Osteoblast (primary cell): Measurements from ENCODE around the gene TMEM181. TPM values are rescaled to one million over a fixed set of nuclear protein-coding genes. Genes with fewer than 3 reads are reported as not detected.
"Not testable (repeated sequence)": the region's sequence is repeated elsewhere in the genome, so short reads cannot be mapped to it uniquely, and the experiment has no call there.

ENCODE experiments used
- DNase-seq: peaks from one replicate; pipeline ENCODE4 v3.0.0; 2011; ENCODE audit warnings: low spot score, mixed read lengths; ENCODE audit not compliant: insufficient read length; ENCODE audit errors: missing footprints
- H2AFZ ChIP-seq: 2 replicates; pipeline ENCODE4 v1.6.0; 2011; ENCODE audit warnings: mild to moderate bottlenecking, low read length
- H3K27ac ChIP-seq: 2 replicates; pipeline ENCODE4 v1.5.1; 2011; ENCODE audit warnings: mild to moderate bottlenecking, low read depth, low read length, moderate library complexity
- H3K27me3 ChIP-seq: 2 replicates; pipeline ENCODE4 v1.6.0; 2012; ENCODE audit warnings: mild to moderate bottlenecking, control low read depth, inconsistent platforms, low read length, moderate library complexity; ENCODE audit not compliant: insufficient read depth
- H3K36me3 ChIP-seq: 2 replicates; pipeline ENCODE4 v1.5.1; 2011; ENCODE audit warnings: mild to moderate bottlenecking, low read length, control low read depth, moderate library complexity; ENCODE audit not compliant: insufficient read depth
- H3K4me1 ChIP-seq: 2 replicates; pipeline ENCODE4 v1.5.1; 2011; ENCODE audit warnings: mild to moderate bottlenecking, low read length, control low read depth, moderate library complexity; ENCODE audit not compliant: insufficient read depth
- H3K4me2 ChIP-seq: 2 replicates; pipeline ENCODE4 v1.6.0; 2011; ENCODE audit warnings: mild to moderate bottlenecking, low read length; ENCODE audit not compliant: insufficient read depth
- H3K4me3 ChIP-seq: fragments of 200-600 bp; sonication (generic); 3 replicates; pipeline ENCODE4 v1.5.1; 2012; ENCODE audit warnings: mild to moderate bottlenecking, low read length, inconsistent platforms; ENCODE audit not compliant: insufficient read depth
- H3K79me2 ChIP-seq: 2 replicates; pipeline ENCODE4 v1.6.0; 2012; ENCODE audit warnings: mild to moderate bottlenecking, low read length, control low read depth, inconsistent platforms; ENCODE audit not compliant: insufficient read depth
- H3K9me3 ChIP-seq: 2 replicates; pipeline ENCODE4 v1.5.1; 2011; ENCODE audit warnings: low read depth, low read length, control low read depth
- H4K20me1 ChIP-seq: 2 replicates; pipeline ENCODE4 v1.6.0; 2012; ENCODE audit warnings: mild to moderate bottlenecking, low read length, control low read depth; ENCODE audit not compliant: insufficient read depth
- CTCF ChIP-seq: IDR thresholded peaks from 2 replicates; pipeline ENCODE4 v1.5.1; 2011; ENCODE audit warnings: mild to moderate bottlenecking, low read depth, low read length, moderate library complexity; ENCODE audit errors: extremely low read depth
- total RNA-seq: library from RNA; depleted of rRNA; stranded (reverse); fragments of >200 nt; gene quantifications from 2 replicates; pipeline ENCODE4 v1.2.3, GENCODE V29; 2012

Gene TMEM181
- total RNA-seq, 1 donor = 43.8 TPM

- no peaks in the 10 kb centered on the region for H4K20me1 ChIP-seq
- DNase-seq = no peak
- no peak overlapping the region for H2AFZ ChIP-seq
- no peak overlapping the region for H3K27ac ChIP-seq
- no peak overlapping the region for H3K4me3 ChIP-seq
- H3K4me1 ChIP-seq = peaks cover 8% of the 10 kb centered on the region
- no peaks in the 10 kb centered on the region for H3K79me2 ChIP-seq
- no peaks in the 10 kb centered on the region for H3K36me3 ChIP-seq
- H3K4me2 ChIP-seq = no peak overlapping the region
- no peaks in the 10 kb centered on the region for H3K9me3 ChIP-seq
- H3K27me3 ChIP-seq = no peaks in the 10 kb centered on the region
- no peak for TF ChIP-seq CTCF
Measured at GRCh38 chr6:158669145-158670035, 109.5 kb downstream of the TMEM181 start.

GRCh38 chr6:158672119-158672518, 112.2 kb downstream of the TMEM181 start:
- H3K27me3 ChIP-seq, H4K20me1 ChIP-seq, DNase-seq, H3K9me3 ChIP-seq, H3K36me3 ChIP-seq, H3K4me1 ChIP-seq, H3K4me3 ChIP-seq, H3K4me2 ChIP-seq, H3K79me2 ChIP-seq, H3K27ac ChIP-seq, H2AFZ ChIP-seq: not testable (repeated sequence)

GRCh38 chr6:158672726-158673125, 112.8 kb downstream of the TMEM181 start:
- Histone ChIP-seq H3K36me3 (no peaks in the 10 kb centered on the region), H3K27ac (no peak overlapping the region), H3K9me3 (no peaks in the 10 kb centered on the region), H3K4me1 (no peaks in the 10 kb centered on the region), H2AFZ (no peak overlapping the region), H3K27me3 (no peaks in the 10 kb centered on the region), H3K79me2 (no peaks in the 10 kb centered on the region), H3K4me2 (no peak overlapping the region), H3K4me3 (no peak overlapping the region), H4K20me1 (no peaks in the 10 kb centered on the region)
- DNase-seq = no peak
- no peak for TF ChIP-seq CTCF

- Histone ChIP-seq H3K27ac (no peak overlapping the region), H3K4me3 (no peak overlapping the region), H3K9me3 (no peaks in the 10 kb centered on the region), H4K20me1 (no peaks in the 10 kb centered on the region), H3K4me1 (no peaks in the 10 kb centered on the region), H3K36me3 (no peaks in the 10 kb centered on the region), H3K4me2 (no peak overlapping the region), H2AFZ (no peak overlapping the region), H3K79me2 (no peaks in the 10 kb centered on the region), H3K27me3 (no peaks in the 10 kb centered on the region)
- DNase-seq = peak; percentile 43
- TF ChIP-seq CTCF = no peak
Measured at GRCh38 chr6:158674342-158675131, 114.6 kb downstream of the TMEM181 start.

- H3K9me3 ChIP-seq, H3K27me3 ChIP-seq, H3K4me1 ChIP-seq, H3K27ac ChIP-seq, H3K4me3 ChIP-seq, H2AFZ ChIP-seq, DNase-seq, H3K79me2 ChIP-seq, H3K4me2 ChIP-seq, H4K20me1 ChIP-seq, H3K36me3 ChIP-seq: not testable (repeated sequence)
Measured at GRCh38 chr6:158677094-158677493, 117.2 kb downstream of the TMEM181 start.
